HepG2 (cell line): ENCODE results near the gene NAPB. TPM values are rescaled to one million over a fixed set of nuclear protein-coding genes. Genes with fewer than 3 reads are reported as not detected.
A peak's percentile ranks its signal among the peaks of the same experiment; 100 is the strongest.

Source experiments
- DNMT3B ChIP-seq: conservative IDR thresholded peaks from 2 replicates; pipeline ENCODE4 v1.6.1; 2016; ENCODE audit warnings: missing biosample characterization, control low read depth
- RARA ChIP-seq: IDR thresholded peaks from 2 replicates; pipeline ENCODE4 v1.6.1; 2016; ENCODE audit warnings: missing genetic modification reagents, missing compliant biosample characterization
- REPIN1 ChIP-seq: sonication (generic); formaldehyde crosslinking; IDR thresholded peaks from 2 replicates; pipeline ENCODE4 v1.8.0; 2022; ENCODE audit warnings: missing genetic modification reagents, low read depth, mild to moderate bottlenecking, borderline replicate concordance
- REXO4 ChIP-seq: sonication (generic); formaldehyde crosslinking; IDR thresholded peaks from 2 replicates; pipeline ENCODE4 v1.8.0; 2022; ENCODE audit warnings: missing genetic modification reagents, mild to moderate bottlenecking, borderline replicate concordance
- SIX1 ChIP-seq: sonication (generic); formaldehyde crosslinking; IDR thresholded peaks from 2 replicates; pipeline ENCODE4 v1.4.0; 2020; ENCODE audit warnings: missing genetic modification reagents, borderline replicate concordance
- ZBTB34 ChIP-seq: sonication (generic); formaldehyde crosslinking; IDR thresholded peaks from 2 replicates; pipeline ENCODE4 v1.8.0; 2022; ENCODE audit warnings: mild to moderate bottlenecking, missing genetic modification reagents
- ZNF138 ChIP-seq: sonication (generic); formaldehyde crosslinking; IDR thresholded peaks from 2 replicates; pipeline ENCODE4 v1.5.0; 2020; ENCODE audit warnings: mild to moderate bottlenecking, low read depth, missing genetic modification reagents
- ZNF17 ChIP-seq: sonication (generic); formaldehyde crosslinking; IDR thresholded peaks from 2 replicates; pipeline ENCODE4 v1.5.0; 2020; ENCODE audit warnings: mild to moderate bottlenecking, missing genetic modification reagents
- ZNF251 ChIP-seq: sonication (generic); formaldehyde crosslinking; IDR thresholded peaks from 2 replicates; pipeline ENCODE4 v1.9.0; 2021; ENCODE audit warnings: mild to moderate bottlenecking, missing genetic modification reagents
- ZNF292 ChIP-seq: sonication (generic); formaldehyde crosslinking; IDR thresholded peaks from 2 replicates; pipeline ENCODE4 v1.8.1; 2022; ENCODE audit warnings: mild to moderate bottlenecking, low read depth, missing genetic modification reagents, borderline replicate concordance
- ZNF362 ChIP-seq: sonication (generic); formaldehyde crosslinking; IDR thresholded peaks from 2 replicates; pipeline ENCODE4 v1.4.0; 2020; ENCODE audit warnings: missing genetic modification reagents, mild to moderate bottlenecking, borderline replicate concordance
- ZNF451 ChIP-seq: sonication (generic); formaldehyde crosslinking; IDR thresholded peaks from 2 replicates; pipeline ENCODE4 v1.5.0; 2020; ENCODE audit warnings: mild to moderate bottlenecking, missing genetic modification reagents
- ZNF775 ChIP-seq: sonication (generic); formaldehyde crosslinking; IDR thresholded peaks from 2 replicates; pipeline ENCODE4 v1.4.0; 2020; ENCODE audit warnings: missing genetic modification reagents, mild to moderate bottlenecking, moderate library complexity, borderline replicate concordance
- polyA plus RNA-seq, 8 experiments: library from polyadenylated mRNA; depleted of rRNA in 3 of 8; stranded (reverse) in 7 of 8; unstranded in 1 of 8; fragments of >200 nt; fragmentation: Illumina TruSeq in 4 of 8; extraction: Trizol in 4 of 8; gene quantifications; 2 replicates each; pipeline versions ENCODE4 v1.2.1 to v1.2.3, GENCODE V29; 2011 to 2016; ENCODE audit warnings: low read depth in 4 of 8, missing spikeins in 1 of 8, mixed read lengths in 1 of 8; ENCODE audit not compliant: insufficient read depth in 1 of 8
- total RNA-seq, 5 experiments: library from RNA; depleted of rRNA; stranded (reverse); fragments of >200 nt; fragmentation: Illumina TruSeq; extraction: Trizol; gene quantifications; 2 replicates each; pipeline ENCODE4 v1.2.3, GENCODE V29; 2016; ENCODE audit warnings: low read depth in 1 of 5
- TF ChIP-seq, protein P1 (sequence below): IDR thresholded peaks from 2 replicates; pipeline ENCODE4 v1.4.0; 2020; ENCODE audit warnings: mild to moderate bottlenecking, missing genetic modification reagents
- TF ChIP-seq, protein P2 (sequence below): fragments of 450-650 bp; IDR thresholded peaks from 2 replicates; pipeline ENCODE4 v1.6.1; 2017; ENCODE audit warnings: mild to moderate bottlenecking
- TF ChIP-seq, protein P3 (sequence below): IDR thresholded peaks from 2 replicates; pipeline ENCODE4 v1.6.1; 2016; ENCODE audit warnings: mild to moderate bottlenecking

The NAPB gene
- total and polyA plus RNA-seq, 2 of the 13 experiments (the other 11 are each of a cell fraction or from before 2014, with no cell fraction given): 15.2 to 16.1 TPM

DNA sequence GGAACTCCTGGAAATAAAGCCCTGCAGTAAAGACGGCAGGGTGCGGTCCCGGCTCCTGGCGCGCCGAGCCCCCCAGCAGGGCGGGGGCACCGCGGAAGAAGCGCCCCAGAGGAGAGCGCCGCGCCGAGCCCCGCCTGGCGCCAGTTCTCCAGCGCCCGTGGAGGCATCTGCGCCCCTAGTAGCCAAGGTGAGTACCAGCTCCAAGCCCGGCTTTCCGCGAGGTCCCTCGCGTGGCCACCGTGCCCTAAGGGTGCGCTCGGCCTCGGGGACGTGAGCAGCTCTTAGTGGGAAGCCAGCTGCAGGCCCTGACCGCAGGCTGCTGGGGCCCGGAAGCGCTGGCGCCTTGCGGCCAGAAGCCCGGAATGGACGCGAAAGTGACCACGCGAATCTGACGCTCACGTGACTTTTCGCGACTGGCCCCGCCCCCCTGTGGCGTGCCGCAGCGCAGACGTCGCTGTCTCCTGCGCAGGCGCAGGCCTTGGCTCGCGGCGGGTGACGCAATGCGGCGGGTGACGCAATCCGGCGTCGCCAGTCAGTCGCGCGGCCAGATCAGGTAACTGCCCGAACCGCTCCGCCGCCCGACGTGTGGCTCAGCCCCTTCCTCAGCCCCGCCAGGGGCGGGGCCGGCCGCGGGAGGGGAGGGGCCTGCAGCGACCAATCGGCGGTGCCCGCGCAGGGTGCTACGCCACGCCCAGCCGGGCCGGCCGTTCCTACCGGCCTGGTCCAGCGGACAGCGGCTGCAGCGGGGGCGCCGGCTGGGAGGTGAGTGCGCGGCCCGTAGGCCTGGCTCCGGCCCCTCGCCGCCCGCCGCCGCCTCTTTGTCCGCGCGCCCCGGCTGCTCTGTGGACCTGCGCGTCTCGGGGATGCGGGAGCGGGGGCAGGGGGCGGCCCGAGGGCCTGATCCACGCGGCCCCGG, 59.6 kb downstream of the NAPB start, which contains the start of gene GZF1 (continued):
- TF ChIP-seq, protein P1, sequence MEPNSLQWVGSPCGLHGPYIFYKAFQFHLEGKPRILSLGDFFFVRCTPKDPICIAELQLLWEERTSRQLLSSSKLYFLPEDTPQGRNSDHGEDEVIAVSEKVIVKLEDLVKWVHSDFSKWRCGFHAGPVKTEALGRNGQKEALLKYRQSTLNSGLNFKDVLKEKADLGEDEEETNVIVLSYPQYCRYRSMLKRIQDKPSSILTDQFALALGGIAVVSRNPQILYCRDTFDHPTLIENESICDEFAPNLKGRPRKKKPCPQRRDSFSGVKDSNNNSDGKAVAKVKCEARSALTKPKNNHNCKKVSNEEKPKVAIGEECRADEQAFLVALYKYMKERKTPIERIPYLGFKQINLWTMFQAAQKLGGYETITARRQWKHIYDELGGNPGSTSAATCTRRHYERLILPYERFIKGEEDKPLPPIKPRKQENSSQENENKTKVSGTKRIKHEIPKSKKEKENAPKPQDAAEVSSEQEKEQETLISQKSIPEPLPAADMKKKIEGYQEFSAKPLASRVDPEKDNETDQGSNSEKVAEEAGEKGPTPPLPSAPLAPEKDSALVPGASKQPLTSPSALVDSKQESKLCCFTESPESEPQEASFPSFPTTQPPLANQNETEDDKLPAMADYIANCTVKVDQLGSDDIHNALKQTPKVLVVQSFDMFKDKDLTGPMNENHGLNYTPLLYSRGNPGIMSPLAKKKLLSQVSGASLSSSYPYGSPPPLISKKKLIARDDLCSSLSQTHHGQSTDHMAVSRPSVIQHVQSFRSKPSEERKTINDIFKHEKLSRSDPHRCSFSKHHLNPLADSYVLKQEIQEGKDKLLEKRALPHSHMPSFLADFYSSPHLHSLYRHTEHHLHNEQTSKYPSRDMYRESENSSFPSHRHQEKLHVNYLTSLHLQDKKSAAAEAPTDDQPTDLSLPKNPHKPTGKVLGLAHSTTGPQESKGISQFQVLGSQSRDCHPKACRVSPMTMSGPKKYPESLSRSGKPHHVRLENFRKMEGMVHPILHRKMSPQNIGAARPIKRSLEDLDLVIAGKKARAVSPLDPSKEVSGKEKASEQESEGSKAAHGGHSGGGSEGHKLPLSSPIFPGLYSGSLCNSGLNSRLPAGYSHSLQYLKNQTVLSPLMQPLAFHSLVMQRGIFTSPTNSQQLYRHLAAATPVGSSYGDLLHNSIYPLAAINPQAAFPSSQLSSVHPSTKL: peak; percentile 94
- peak; percentile 95 for TF ChIP-seq SIX1 (CRISPR knock-in tag)
- TF ChIP-seq ZNF362 (CRISPR knock-in tag): peak; percentile 73; the same call in 1 of the 2 replicates
- peak; percentile 69; the same call in 1 of the 2 replicates for TF ChIP-seq RARA (CRISPR knock-in tag)
- TF ChIP-seq, protein P2, sequence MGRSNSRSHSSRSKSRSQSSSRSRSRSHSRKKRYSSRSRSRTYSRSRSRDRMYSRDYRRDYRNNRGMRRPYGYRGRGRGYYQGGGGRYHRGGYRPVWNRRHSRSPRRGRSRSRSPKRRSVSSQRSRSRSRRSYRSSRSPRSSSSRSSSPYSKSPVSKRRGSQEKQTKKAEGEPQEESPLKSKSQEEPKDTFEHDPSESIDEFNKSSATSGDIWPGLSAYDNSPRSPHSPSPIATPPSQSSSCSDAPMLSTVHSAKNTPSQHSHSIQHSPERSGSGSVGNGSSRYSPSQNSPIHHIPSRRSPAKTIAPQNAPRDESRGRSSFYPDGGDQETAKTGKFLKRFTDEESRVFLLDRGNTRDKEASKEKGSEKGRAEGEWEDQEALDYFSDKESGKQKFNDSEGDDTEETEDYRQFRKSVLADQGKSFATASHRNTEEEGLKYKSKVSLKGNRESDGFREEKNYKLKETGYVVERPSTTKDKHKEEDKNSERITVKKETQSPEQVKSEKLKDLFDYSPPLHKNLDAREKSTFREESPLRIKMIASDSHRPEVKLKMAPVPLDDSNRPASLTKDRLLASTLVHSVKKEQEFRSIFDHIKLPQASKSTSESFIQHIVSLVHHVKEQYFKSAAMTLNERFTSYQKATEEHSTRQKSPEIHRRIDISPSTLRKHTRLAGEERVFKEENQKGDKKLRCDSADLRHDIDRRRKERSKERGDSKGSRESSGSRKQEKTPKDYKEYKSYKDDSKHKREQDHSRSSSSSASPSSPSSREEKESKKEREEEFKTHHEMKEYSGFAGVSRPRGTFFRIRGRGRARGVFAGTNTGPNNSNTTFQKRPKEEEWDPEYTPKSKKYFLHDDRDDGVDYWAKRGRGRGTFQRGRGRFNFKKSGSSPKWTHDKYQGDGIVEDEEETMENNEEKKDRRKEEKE: no peak
- TF ChIP-seq ZNF251: 0 out of 2 replicates have a peak, but pooled peaks have one; percentile 95
- TF ChIP-seq DNMT3B (CRISPR knock-in tag): peak; percentile 90
- 0 out of 2 replicates have a peak, but pooled peaks have one; percentile 56 for TF ChIP-seq REPIN1 (CRISPR knock-in tag)
- TF ChIP-seq ZNF17 (CRISPR knock-in tag): no peak
- peak; percentile 73 for TF ChIP-seq ZNF451
- peak; percentile 83; the same call in 1 of the 2 replicates for TF ChIP-seq REXO4 (CRISPR knock-in tag)
- peak; percentile 77; the same call in 1 of the 2 replicates for TF ChIP-seq ZNF292 (CRISPR knock-in tag)
- TF ChIP-seq, protein P3, sequence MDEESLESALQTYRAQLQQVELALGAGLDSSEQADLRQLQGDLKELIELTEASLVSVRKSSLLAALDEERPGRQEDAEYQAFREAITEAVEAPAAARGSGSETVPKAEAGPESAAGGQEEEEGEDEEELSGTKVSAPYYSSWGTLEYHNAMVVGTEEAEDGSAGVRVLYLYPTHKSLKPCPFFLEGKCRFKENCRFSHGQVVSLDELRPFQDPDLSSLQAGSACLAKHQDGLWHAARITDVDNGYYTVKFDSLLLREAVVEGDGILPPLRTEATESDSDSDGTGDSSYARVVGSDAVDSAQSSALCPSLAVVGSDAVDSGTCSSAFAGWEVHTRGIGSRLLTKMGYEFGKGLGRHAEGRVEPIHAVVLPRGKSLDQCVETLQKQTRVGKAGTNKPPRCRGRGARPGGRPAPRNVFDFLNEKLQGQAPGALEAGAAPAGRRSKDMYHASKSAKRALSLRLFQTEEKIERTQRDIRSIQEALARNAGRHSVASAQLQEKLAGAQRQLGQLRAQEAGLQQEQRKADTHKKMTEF (CRISPR knock-in tag): peak; percentile 99
- TF ChIP-seq ZNF138 (CRISPR knock-in tag): peak; percentile 98
- TF ChIP-seq ZBTB34 (CRISPR knock-in tag): peak; percentile 9; the same call in 1 of the 2 replicates
- TF ChIP-seq ZNF775 (CRISPR knock-in tag): no peak
